Fibroblast of villous mesenchyme (primary cell): ENCODE measurements around the gene RELA. TPM values are rescaled to one million over a fixed set of nuclear protein-coding genes. Genes with fewer than 3 reads are reported as not detected.
"Not testable (repeated sequence)": the region's sequence is repeated elsewhere in the genome, so short reads cannot be mapped to it uniquely, and the experiment has no call there.

ENCODE experiments used
- DNase-seq: peaks from one replicate; pipeline ENCODE4 v3.0.0-alpha.2; 2010; ENCODE audit warnings: low read depth
- H3K4me3 ChIP-seq: 2 replicates; pipeline ENCODE4 v1.5.1; 2011; ENCODE audit warnings: low read depth, mild to moderate bottlenecking, low read length
- total RNA-seq: library from RNA; depleted of rRNA; stranded (reverse); fragments of >200 nt; gene quantifications from 2 replicates; pipeline ENCODE4 v1.2.3, GENCODE V29; 2012
- TF ChIP-seq, protein P1 (sequence below): IDR thresholded peaks from 2 replicates; pipeline ENCODE4 v1.5.1; 2012; ENCODE audit warnings: low read depth, mild to moderate bottlenecking, low read length; ENCODE audit not compliant: insufficient read depth

RELA gene
- total RNA-seq, 1 donor, result 24.2 TPM

DNA sequence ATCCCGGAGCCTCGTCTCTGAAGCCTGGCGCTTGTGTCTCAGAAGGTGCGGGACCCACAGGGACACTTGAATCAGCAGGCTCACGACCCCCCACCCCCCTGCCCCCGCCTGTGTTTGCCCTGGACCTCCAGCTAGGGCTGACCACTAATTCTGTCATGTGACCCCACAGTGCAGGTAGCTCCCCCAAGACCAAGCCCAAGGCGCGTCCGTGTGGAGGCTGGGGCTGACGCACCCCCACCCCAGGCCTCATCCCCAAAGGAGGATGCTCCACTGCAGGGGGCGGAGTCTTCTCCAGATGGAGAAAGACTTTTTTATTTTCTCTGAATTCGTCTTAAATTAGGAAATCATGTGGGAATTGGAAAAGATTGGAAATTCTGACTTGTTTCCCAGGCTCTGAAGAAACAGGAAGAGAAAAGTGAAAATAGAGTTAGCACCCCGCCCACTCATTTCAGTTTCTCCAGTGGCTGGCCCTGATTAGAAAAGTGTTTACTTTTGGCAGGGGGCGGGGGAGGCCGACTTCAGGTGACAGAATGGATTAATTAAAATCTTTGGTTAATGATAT, 1.0 kb upstream of the RELA start:
- peak overlapping the region; percentile 77 for H3K4me3 ChIP-seq
- DNase-seq, result peak; percentile 68

DNA sequence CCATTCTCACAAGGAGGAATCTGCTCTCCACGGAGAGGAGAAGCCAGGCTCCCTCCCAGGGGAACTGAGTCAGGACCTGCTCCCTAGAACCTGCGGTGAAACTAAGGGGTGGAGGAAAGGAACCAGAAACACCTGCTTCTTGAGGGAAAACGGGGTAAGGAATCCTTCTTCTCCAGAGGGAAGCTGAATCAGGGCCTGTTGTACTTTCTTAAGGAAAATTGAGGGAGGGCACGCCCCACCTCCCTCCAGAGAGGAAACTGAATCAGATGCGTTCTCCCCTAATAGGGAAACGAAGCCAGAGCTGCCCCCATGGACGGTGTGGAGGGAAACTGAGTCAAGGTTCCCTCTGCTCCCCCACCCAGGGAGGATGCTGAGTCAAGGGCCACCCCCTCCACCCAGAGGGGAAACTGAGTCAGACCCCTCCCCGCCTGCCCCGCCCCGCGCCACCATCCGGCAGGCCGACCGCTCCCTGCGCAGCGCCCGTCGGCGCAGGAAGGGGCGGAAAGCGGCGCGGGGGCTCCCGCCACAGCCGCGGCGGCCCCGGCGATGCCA, 393 bp downstream of the RELA start:
- peak; percentile 18 for DNase-seq
- TF ChIP-seq, protein P1, sequence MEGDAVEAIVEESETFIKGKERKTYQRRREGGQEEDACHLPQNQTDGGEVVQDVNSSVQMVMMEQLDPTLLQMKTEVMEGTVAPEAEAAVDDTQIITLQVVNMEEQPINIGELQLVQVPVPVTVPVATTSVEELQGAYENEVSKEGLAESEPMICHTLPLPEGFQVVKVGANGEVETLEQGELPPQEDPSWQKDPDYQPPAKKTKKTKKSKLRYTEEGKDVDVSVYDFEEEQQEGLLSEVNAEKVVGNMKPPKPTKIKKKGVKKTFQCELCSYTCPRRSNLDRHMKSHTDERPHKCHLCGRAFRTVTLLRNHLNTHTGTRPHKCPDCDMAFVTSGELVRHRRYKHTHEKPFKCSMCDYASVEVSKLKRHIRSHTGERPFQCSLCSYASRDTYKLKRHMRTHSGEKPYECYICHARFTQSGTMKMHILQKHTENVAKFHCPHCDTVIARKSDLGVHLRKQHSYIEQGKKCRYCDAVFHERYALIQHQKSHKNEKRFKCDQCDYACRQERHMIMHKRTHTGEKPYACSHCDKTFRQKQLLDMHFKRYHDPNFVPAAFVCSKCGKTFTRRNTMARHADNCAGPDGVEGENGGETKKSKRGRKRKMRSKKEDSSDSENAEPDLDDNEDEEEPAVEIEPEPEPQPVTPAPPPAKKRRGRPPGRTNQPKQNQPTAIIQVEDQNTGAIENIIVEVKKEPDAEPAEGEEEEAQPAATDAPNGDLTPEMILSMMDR, result no peak
- H3K4me3 ChIP-seq, result peak overlapping the region; percentile 77

More for the DNA sequence above, 1.0 kb upstream of the RELA start:
- TF ChIP-seq, protein P1, result no peak

DNA sequence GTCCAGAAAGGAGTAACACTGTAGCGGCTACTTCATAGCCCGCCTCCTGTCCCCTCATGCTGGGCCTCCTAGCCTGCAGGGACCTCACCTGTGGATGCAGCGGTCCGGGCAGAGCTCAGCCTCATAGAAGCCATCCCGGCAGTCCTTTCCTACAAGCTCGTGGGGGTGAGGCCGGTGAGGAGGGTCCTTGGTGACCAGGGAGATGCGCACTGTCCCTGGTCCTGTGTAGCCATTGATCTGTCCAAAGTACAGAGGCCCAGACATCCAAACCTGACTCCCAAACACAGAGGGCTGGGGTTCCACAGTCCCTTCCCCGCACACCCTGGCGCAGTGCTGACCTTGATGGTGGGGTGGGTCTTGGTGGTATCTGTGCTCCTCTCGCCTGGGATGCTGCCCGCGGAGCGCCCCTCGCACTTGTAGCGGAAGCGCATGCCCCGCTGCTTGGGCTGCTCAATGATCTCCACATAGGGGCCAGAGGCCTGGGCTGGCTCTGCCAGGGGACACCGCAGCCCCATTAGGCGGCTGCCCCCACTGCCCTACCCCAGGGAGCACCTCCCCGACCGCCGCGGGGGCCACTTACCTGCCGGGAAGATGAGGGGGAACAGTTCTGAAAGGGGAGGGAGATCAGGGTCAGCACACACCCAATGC, 993 bp downstream of the RELA start:
- H3K4me3 ChIP-seq, result peak overlapping the region; percentile 77
- no peak for DNase-seq
- TF ChIP-seq, protein P1, result no peak

DNA sequence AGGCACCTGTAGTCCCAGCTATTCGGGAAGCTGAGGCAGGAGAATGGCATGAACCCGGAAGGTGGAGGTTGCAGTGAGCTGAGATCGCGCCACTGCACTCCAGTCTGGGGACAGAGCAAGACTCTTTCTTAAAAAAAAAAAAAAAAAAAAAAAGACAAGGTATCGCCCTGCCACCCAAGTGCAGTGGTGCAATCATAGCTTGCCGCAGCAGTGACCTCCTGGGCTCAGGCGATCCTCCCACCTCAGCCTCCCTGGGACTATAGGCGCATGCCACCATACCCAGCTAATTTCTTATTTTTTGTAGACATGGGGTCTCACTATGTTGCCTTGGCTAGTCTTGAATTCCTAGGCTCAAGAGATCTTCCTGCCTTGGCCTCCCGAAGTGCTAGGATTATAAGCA, 1.8 kb downstream of the RELA start:
- not testable (repeated sequence) for DNase-seq
- H3K4me3 ChIP-seq, result peak overlapping the region; percentile 77

DNA sequence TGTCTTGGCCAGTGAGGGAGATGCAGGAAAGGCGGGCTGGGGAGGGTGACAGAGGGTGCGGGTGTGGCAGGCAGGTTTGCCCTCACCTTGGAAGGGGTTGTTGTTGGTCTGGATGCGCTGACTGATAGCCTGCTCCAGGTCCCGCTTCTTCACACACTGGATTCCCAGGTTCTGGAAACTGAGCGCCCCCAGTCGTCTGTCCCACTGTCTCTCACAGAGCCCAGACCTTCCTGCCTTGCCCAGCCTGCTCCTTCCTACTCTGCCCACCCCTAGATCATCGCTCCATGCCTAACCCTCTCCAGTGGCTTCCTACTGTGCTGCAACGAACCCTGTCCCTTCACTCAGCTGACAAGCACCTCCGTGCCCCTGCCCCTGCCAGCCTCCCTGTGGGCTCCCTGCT, 2.7 kb downstream of the RELA start:
- TF ChIP-seq, protein P1, result no peak
- DNase-seq, result no peak
- no peak overlapping the region for H3K4me3 ChIP-seq

DNA sequence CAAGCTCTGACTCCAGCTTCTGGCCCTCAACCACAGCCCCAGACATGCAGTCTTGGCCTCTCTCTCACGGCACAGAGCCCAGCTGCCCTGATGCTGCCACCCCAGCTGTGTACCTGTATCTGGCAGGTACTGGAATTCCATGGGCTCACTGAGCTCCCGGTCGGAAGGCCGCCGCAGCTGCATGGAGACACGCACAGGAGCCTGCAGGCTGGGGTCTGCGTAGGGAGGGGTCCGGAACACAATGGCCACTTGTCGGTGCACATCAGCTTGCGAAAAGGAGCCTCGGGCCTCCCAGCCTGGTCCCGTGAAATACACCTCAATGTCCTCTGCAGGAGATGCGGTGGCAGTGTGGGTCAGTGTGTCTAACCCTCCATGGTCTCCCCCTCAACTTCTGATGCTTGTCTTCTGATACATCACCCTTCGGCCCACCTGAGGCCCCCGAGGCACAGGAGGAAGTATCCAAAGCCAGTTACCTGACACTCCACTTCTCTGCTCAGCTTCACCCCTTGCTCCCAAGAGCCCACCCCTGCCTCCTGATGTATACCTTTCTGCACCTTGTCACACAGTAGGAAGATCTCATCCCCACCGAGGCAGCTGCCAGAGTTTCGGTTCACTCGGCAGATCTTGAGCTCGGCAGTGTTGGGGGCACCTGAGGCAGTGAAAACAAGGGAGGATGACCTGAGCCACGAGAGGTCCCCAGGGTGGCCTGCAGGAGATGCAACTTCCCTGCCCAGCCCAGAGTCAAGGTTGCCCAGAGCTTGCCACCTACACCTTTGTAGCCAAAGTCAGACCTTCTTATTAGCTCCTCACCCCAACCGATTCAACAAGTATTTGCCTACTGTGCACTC, 4.3 kb downstream of the RELA start:
- TF ChIP-seq, protein P1, result no peak
- DNase-seq, result no peak
- H3K4me3 ChIP-seq, result no peak overlapping the region

DNA sequence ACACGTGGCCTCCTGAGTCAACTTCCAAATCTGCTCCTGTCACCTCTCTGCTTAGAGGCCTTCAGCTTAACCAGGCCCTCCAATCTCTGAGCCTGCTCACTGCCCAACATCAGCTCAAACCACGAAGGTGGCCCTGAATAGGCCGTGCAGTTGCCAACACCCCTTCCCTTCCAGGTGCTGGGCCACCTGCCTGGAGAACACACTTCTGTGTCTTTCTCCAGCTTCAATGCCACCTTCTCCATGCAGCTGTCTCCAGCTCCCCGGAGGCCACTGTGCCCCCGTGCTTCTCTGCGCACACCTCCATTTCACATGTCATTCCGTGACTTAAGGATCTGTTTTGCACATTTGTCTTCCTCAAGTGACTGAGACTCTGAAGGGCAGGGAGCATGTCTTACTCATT, 5.3 kb downstream of the RELA start:
- TF ChIP-seq, protein P1, result no peak
- H3K4me3 ChIP-seq, result no peak overlapping the region
- DNase-seq, result no peak
